Tibial artery (tissue), 4 donors: ENCODE results near the gene B3GALT5.

ENCODE experiments used
- DNase-seq, 2 donors: peaks; one replicate each; pipeline ENCODE4 v3.0.0-alpha.2; 2019
- H3K27ac ChIP-seq, 2 donors: fragments of 200-600 bp; sonication (generic) in 1 of 2; 1 replicate in 1 of 2; 2 replicates in 1 of 2; pipeline ENCODE4 v1.5.1; 2018 to 2019; ENCODE audit warnings: mild to moderate bottlenecking in 1 of 2
- H3K27me3 ChIP-seq, 2 donors: fragments of 200-600 bp; sonication (generic) in 1 of 2; one replicate each; pipeline versions ENCODE4 v1.5.1 to v1.6.0; 2016 to 2019
- H3K36me3 ChIP-seq, 3 donors: fragments of 200-600 bp; sonication (generic) in 2 of 3; one replicate each; pipeline ENCODE4 v1.5.1; 2016 to 2019; ENCODE audit warnings: mild to moderate bottlenecking in 2 of 3
- H3K4me1 ChIP-seq, 4 donors: fragments of 200-600 bp; sonication (generic) in 2 of 4; 1 replicate in 3 of 4; 2 replicates in 1 of 4; pipeline ENCODE4 v1.5.1; 2016 to 2019
- H3K4me3 ChIP-seq, 2 donors: fragments of 200-600 bp; sonication (generic) in 1 of 2; 1 replicate in 1 of 2; 2 replicates in 1 of 2; pipeline ENCODE4 v1.5.1; 2018 to 2019; ENCODE audit warnings: mild to moderate bottlenecking in 2 of 2
- H3K9me3 ChIP-seq, 3 donors: fragments of 200-600 bp; sonication (generic) in 1 of 3; one replicate each; pipeline ENCODE4 v1.5.1; 2016 to 2019
- intact Hi-C: fragments of 100-400 bp; cut with DNase I; formaldehyde crosslinking; loops from one replicate; pipeline ENCODE4 v1.15.0; 2023; ENCODE audit warnings: low total_unique reads
- TF ChIP-seq, protein P1 (sequence below), 2 experiments: fragments of 200-600 bp in 1 of 2; fragments of 450-650 bp in 1 of 2; IDR thresholded peaks; one replicate each; pipeline ENCODE4 v1.5.1; 2017 to 2019; ENCODE audit warnings: antibody characterized with exemption in 2 of 2, mild to moderate bottlenecking in 1 of 2, moderate library complexity in 1 of 2

The B3GALT5 gene

DNA sequence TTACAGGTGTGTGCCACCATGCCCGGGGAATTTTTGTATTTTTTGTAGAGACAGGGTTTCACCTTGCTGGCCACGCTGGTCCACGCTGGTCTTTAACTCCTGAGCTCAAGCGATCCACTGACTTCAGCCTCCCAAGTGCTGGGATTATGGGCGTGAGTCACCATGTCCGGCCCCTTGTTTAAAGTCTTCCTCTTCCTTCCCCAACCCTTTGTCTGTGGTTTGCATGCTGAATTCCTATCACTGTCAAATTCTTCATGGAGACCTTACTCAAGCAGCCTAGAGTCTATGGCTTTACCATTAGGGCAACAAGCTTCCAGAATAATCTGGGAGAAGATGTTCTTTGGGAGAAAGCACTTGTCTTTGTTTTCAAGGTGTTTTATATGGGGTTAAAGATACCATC is 34.7 kb downstream of the B3GALT5 start:
- TF ChIP-seq, protein P1, sequence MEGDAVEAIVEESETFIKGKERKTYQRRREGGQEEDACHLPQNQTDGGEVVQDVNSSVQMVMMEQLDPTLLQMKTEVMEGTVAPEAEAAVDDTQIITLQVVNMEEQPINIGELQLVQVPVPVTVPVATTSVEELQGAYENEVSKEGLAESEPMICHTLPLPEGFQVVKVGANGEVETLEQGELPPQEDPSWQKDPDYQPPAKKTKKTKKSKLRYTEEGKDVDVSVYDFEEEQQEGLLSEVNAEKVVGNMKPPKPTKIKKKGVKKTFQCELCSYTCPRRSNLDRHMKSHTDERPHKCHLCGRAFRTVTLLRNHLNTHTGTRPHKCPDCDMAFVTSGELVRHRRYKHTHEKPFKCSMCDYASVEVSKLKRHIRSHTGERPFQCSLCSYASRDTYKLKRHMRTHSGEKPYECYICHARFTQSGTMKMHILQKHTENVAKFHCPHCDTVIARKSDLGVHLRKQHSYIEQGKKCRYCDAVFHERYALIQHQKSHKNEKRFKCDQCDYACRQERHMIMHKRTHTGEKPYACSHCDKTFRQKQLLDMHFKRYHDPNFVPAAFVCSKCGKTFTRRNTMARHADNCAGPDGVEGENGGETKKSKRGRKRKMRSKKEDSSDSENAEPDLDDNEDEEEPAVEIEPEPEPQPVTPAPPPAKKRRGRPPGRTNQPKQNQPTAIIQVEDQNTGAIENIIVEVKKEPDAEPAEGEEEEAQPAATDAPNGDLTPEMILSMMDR (IDR thresholded peaks at IDR 0.05) = no peak
- intact Hi-C loops = no loop called here
- no peaks in the 10 kb centered on the region for H3K4me1 ChIP-seq
- H3K27me3 ChIP-seq = peaks cover 0 to 2% of the 10 kb centered on the region in 2 donors
- H3K9me3 ChIP-seq = peaks cover 0 to under 1% (median 0%) of the 10 kb centered on the region in 3 donors
- no peak overlapping the region for H3K27ac ChIP-seq
- no peak for DNase-seq
- no peak overlapping the region for H3K4me3 ChIP-seq
- no peaks in the 10 kb centered on the region for H3K36me3 ChIP-seq

DNA sequence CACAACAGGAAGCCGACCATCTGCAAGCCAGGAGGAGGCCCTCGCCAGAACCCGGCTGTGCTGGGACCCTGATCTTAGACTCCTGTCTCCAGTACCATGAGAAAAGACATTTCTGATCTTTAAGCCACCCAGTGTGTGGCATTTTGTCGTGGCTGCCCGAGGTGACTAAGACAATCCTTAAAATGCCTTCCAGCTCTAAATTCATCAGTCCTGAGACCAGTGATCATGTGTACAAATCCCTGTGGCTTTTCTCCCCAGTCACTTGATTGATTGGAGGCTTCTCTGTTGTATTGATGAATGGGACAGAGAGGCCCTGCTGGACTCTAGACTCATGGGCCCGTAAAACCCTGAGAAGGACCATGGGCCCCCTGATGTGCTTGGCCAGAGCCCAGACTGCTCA is 36.1 kb downstream of the B3GALT5 start:
- TF ChIP-seq, protein P1 (IDR thresholded peaks at IDR 0.05) = no peak
- intact Hi-C loops = no loop called here
- peaks cover 0 to 1% of the 10 kb centered on the region in 2 donors for H3K27me3 ChIP-seq
- peaks cover 0 to 13% (median 8%) of the 10 kb centered on the region in 3 donors for H3K9me3 ChIP-seq
- no peaks in the 10 kb centered on the region for H3K4me1 ChIP-seq
- no peak for DNase-seq
- H3K4me3 ChIP-seq = no peak overlapping the region
- no peaks in the 10 kb centered on the region for H3K36me3 ChIP-seq
- H3K27ac ChIP-seq = no peak overlapping the region

GRCh38 chr21:39649526-39649925 is 36.8 kb downstream of the B3GALT5 start:
- Histone ChIP-seq H3K36me3 (no peaks in the 10 kb centered on the region), H3K4me3 (no peak overlapping the region), H3K27ac (no peak overlapping the region), H3K9me3 (peaks cover 0 to 17% (median 11%) of the 10 kb centered on the region in 3 donors), H3K27me3 (no peaks in the 10 kb centered on the region), H3K4me1 (no peaks in the 10 kb centered on the region)
- DNase-seq = no peak
- intact Hi-C loops = no loop called here
- TF ChIP-seq, protein P1 (IDR thresholded peaks at IDR 0.05) = no peak

- H3K27me3 ChIP-seq = no peaks in the 10 kb centered on the region
- TF ChIP-seq, protein P1 (IDR thresholded peaks at IDR 0.05) = no peak
- intact Hi-C loops = no loop called here
- H3K4me3 ChIP-seq = no peak overlapping the region
- no peak overlapping the region for H3K27ac ChIP-seq
- no peaks in the 10 kb centered on the region for H3K4me1 ChIP-seq
- peaks cover 0 to 17% (median 11%) of the 10 kb centered on the region in 3 donors for H3K9me3 ChIP-seq
- no peaks in the 10 kb centered on the region for H3K36me3 ChIP-seq
- DNase-seq = no peak
These were observed 37.6 kb downstream of the B3GALT5 start for GRCh38 chr21:39650306-39650705.

DNA sequence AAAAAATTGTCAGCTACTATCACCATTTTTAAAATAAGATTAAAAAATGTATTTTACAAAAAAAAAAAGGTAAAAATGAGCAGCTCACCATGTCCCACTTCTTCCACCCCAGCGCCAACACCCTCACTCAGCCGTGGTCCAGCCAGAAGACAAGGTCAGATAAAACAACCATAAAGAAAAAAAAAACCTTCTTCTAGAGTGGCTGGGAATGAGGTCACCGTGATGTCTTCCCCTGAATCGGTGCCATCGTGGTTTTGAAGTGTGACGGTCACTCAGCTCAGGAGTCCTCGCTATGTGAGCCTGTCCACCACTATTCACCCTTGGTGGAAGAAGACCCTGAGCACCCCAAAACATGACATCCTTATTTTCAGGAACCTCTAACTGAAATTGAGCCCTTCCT is 38.1 kb downstream of the B3GALT5 start:
- DNase-seq = no peak

More for the DNA sequence above, 38.1 kb downstream of the B3GALT5 start:
- Histone ChIP-seq H3K4me1 (no peaks in the 10 kb centered on the region), H3K4me3 (no peak overlapping the region), H3K9me3 (peaks cover 0 to 17% (median 11%) of the 10 kb centered on the region in 3 donors), H3K27me3 (no peaks in the 10 kb centered on the region), H3K36me3 (no peaks in the 10 kb centered on the region), H3K27ac (no peak overlapping the region)
- TF ChIP-seq, protein P1 (IDR thresholded peaks at IDR 0.05) = no peak
- intact Hi-C loops = no loop called here
